Activated T-helper 2 cell treated with anti-CD3 and anti-CD28 coated beads, Interferon-gamma antibody, Interleukin-2, Interleukin-4, amounts not matched to agents 10 μg/mL and 5 μg/mL and 100 μg/mL, durations not matched to agents 14 hours and 24 hours and 36 hours (primary cell): ENCODE data around the gene RIN1. TPM values are rescaled to one million over a fixed set of nuclear protein-coding genes. Genes with fewer than 3 reads are reported as not detected.
A peak's percentile ranks its signal among the peaks of the same experiment; 100 is the strongest.
"Not testable (repeated sequence)": the region's sequence is repeated elsewhere in the genome, so short reads cannot be mapped to it uniquely, and the experiment has no call there.

Experiments
- DNase-seq: peaks from one replicate; pipeline ENCODE4 v3.0.0; 2021; ENCODE audit warnings: low spot score
- H3K27ac Mint-ChIP-seq: one replicate; pipeline ENCODE4 v1.8.0; 2021; ENCODE audit warnings: mixed read lengths
- H3K27me3 Mint-ChIP-seq: one replicate; pipeline ENCODE4 v1.8.0; 2021; ENCODE audit warnings: low read depth, mixed read lengths
- H3K36me3 Mint-ChIP-seq: one replicate; pipeline ENCODE4 v1.8.0; 2021; ENCODE audit warnings: low read depth, mixed read lengths
- H3K4me1 Mint-ChIP-seq: one replicate; pipeline ENCODE4 v1.8.0; 2021; ENCODE audit warnings: low read depth, mixed read lengths
- H3K4me3 Mint-ChIP-seq: one replicate; pipeline ENCODE4 v1.8.0; 2021; ENCODE audit warnings: low read depth, mild to moderate bottlenecking, moderate library complexity, mixed read lengths
- H3K9me3 Mint-ChIP-seq: one replicate; pipeline ENCODE4 v1.8.0; 2021; ENCODE audit warnings: mixed read lengths
- intact Hi-C: fragments of 100-400 bp; cut with micrococcal nuclease; formaldehyde crosslinking; loops from one replicate; pipeline ENCODE4 v1.15.1; 2023
- total RNA-seq: library from RNA; stranded (reverse); gene quantifications from 2 replicates; pipeline ENCODE4 v1.2.3, GENCODE V29; 2022

RIN1 gene
- total RNA-seq, 1 donor from 2014 or later = 1.5 TPM

GRCh38 chr11:66365711-66366619 lies 29.7 kb upstream of the RIN1 start:
- Mint-ChIP-seq H3K4me1 (peaks cover 12% of the 10 kb centered on the region), H3K27ac (no peak overlapping the region), H3K36me3 (peaks cover 19% of the 10 kb centered on the region), H3K4me3 (no peak overlapping the region), H3K27me3 (no peaks in the 10 kb centered on the region), H3K9me3 (no peaks in the 10 kb centered on the region)
- no peak for DNase-seq
- intact Hi-C loops = no loop called here

GRCh38 chr11:66365166-66365565 lies 28.9 kb upstream of the RIN1 start:
- no peaks in the 10 kb centered on the region for H3K9me3 Mint-ChIP-seq
- intact Hi-C loops = no loop called here
- DNase-seq = no peak
- peaks cover 19% of the 10 kb centered on the region for H3K36me3 Mint-ChIP-seq
- no peak overlapping the region for H3K4me3 Mint-ChIP-seq
- no peak overlapping the region for H3K27ac Mint-ChIP-seq
- H3K4me1 Mint-ChIP-seq = peaks cover 8% of the 10 kb centered on the region
- H3K27me3 Mint-ChIP-seq = no peaks in the 10 kb centered on the region

- H3K27me3 Mint-ChIP-seq = no peaks in the 10 kb centered on the region
- no peak overlapping the region for H3K4me3 Mint-ChIP-seq
- H3K36me3 Mint-ChIP-seq = peaks cover 15% of the 10 kb centered on the region
- peak; percentile 58 for DNase-seq
- H3K4me1 Mint-ChIP-seq = peaks cover 2% of the 10 kb centered on the region
- intact Hi-C loops = no loop called here
- H3K27ac Mint-ChIP-seq = no peak overlapping the region
- no peaks in the 10 kb centered on the region for H3K9me3 Mint-ChIP-seq
Measured at GRCh38 chr11:66363805-66364535, 27.7 kb upstream of the RIN1 start.

- intact Hi-C loops = no loop called here
- H3K27me3 Mint-ChIP-seq = no peaks in the 10 kb centered on the region
- peaks cover 13% of the 10 kb centered on the region for H3K36me3 Mint-ChIP-seq
- H3K4me3 Mint-ChIP-seq = no peak overlapping the region
- H3K4me1 Mint-ChIP-seq = peaks cover 2% of the 10 kb centered on the region
- no peaks in the 10 kb centered on the region for H3K9me3 Mint-ChIP-seq
- no peak for DNase-seq
- H3K27ac Mint-ChIP-seq = no peak overlapping the region
Measured at GRCh38 chr11:66363187-66363601, 27.0 kb upstream of the RIN1 start.

GRCh38 chr11:66362481-66363147 lies 26.4 kb upstream of the RIN1 start:
- Mint-ChIP-seq H3K4me1 (peaks cover 2% of the 10 kb centered on the region), H3K27ac (no peak overlapping the region), H3K9me3 (no peaks in the 10 kb centered on the region), H3K4me3 (no peak overlapping the region), H3K27me3 (no peaks in the 10 kb centered on the region), H3K36me3 (peaks cover 7% of the 10 kb centered on the region)
- no peak for DNase-seq
- intact Hi-C loops = no loop called here

- intact Hi-C loops = no loop called here
- no peaks in the 10 kb centered on the region for H3K9me3 Mint-ChIP-seq
- no peak overlapping the region for H3K27ac Mint-ChIP-seq
- peaks cover 2% of the 10 kb centered on the region for H3K4me1 Mint-ChIP-seq
- H3K27me3 Mint-ChIP-seq = no peaks in the 10 kb centered on the region
- no peak overlapping the region for H3K4me3 Mint-ChIP-seq
- peaks cover 7% of the 10 kb centered on the region for H3K36me3 Mint-ChIP-seq
- DNase-seq = no peak
Measured at GRCh38 chr11:66361502-66361941, 25.3 kb upstream of the RIN1 start.

DNA sequence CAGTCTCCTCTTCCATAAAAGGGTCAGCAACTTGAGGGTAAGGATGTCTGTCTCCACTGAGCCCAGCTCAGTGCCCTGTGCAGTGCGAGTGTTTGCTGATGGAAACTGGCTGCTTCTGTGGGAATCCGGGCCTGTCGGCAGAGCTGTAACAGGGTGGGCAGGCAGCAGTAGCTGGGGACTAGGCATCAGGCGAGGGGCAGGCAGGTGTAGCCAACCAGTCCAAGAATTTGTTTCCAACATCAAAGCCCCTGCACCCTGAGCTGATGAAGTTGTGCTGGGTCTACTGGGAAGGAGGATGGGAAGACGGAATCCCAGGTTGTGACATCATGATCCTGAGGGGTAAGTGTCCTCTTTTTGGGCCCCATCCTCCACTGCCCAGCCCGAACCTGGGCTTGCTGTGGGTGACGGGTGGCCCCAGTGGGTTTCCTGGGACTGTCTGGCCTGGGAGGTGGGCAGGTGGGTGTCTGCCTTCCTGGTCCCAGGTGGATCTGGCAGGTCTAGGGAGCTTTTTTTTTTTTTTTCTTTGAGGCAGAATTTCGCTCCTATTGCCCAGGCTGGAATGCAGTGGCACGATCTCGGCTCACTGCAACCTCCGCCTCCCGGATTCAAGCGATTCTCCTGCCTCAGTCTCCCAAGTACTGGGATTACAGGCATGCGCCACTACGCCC lies 24.3 kb upstream of the RIN1 start:
- intact Hi-C loops = no loop called here
- no peak overlapping the region for H3K27ac Mint-ChIP-seq
- H3K36me3 Mint-ChIP-seq = peaks cover 7% of the 10 kb centered on the region
- no peaks in the 10 kb centered on the region for H3K9me3 Mint-ChIP-seq
- peaks cover 2% of the 10 kb centered on the region for H3K4me1 Mint-ChIP-seq
- no peaks in the 10 kb centered on the region for H3K27me3 Mint-ChIP-seq
- no peak for DNase-seq
- no peak overlapping the region for H3K4me3 Mint-ChIP-seq

DNA sequence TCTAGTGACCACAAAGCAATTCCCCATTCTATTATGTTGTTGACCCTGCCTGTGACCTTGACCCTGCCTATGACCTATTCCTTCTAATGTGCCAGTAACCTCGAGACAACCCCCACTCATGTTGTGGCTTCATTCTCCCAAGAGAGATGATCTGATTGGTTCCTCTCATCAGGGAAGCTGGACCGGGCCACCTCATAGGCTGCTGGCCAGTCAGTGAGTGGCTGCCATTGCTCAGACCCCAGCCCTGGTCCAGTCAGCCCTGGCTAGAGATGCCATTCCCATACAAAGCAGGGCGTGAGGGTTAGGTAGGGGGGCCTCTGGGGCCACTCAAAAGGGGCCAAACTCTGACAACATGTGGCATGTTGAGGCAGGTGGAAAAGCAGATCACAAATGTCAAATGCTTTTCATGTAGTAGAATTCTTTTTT lies 23.4 kb upstream of the RIN1 start:
- no peak overlapping the region for H3K27ac Mint-ChIP-seq
- peaks cover 4% of the 10 kb centered on the region for H3K36me3 Mint-ChIP-seq
- no peak overlapping the region for H3K4me3 Mint-ChIP-seq
- DNase-seq = no peak
- intact Hi-C loops = no loop called here
- H3K9me3 Mint-ChIP-seq = no peaks in the 10 kb centered on the region
- no peaks in the 10 kb centered on the region for H3K27me3 Mint-ChIP-seq
- H3K4me1 Mint-ChIP-seq = peaks cover 2% of the 10 kb centered on the region

- not testable (repeated sequence) for DNase-seq
Measured at GRCh38 chr11:66350560-66351235, 14.5 kb upstream of the RIN1 start.

GRCh38 chr11:66349084-66349386 lies 12.8 kb upstream of the RIN1 start:
- Mint-ChIP-seq H3K27ac (no peak overlapping the region), H3K36me3 (peaks cover 6% of the 10 kb centered on the region), H3K4me3 (no peak overlapping the region), H3K27me3 (no peaks in the 10 kb centered on the region), H3K4me1 (peaks cover 20% of the 10 kb centered on the region), H3K9me3 (no peaks in the 10 kb centered on the region)
- intact Hi-C loops = loop anchor here (5.0 kb wide), 1 partner anchor 493 kb away; the partner anchor contains the start of gene RCE1
- no peak for DNase-seq

More at GRCh38 chr11:66350560-66351235, 14.5 kb upstream of the RIN1 start:
- H3K27ac Mint-ChIP-seq, H3K9me3 Mint-ChIP-seq, intact Hi-C loops, H3K27me3 Mint-ChIP-seq, H3K36me3 Mint-ChIP-seq, H3K4me1 Mint-ChIP-seq, H3K4me3 Mint-ChIP-seq: not testable (repeated sequence)

GRCh38 chr11:66347425-66348276 lies 11.4 kb upstream of the RIN1 start, which contains the start of gene B4GAT1:
Gene B4GAT1, minus strand, starts transcription at chr11:66347629. Its CDS starts 84 bp downstream, at chr11:66347545.
- Mint-ChIP-seq H3K36me3 (peaks cover 13% of the 10 kb centered on the region), H3K27ac (peak within 1 kb of the TSS; percentile 89), H3K27me3 (no peaks in the 10 kb centered on the region), H3K9me3 (no peaks in the 10 kb centered on the region), H3K4me3 (peak within 1 kb of the TSS; percentile 93), H3K4me1 (peaks cover 32% of the 10 kb centered on the region)
- peak; percentile 77 for DNase-seq
- intact Hi-C loops = loop anchor here (5.0 kb wide), 1 partner anchor 495 kb away; the partner anchor contains the start of gene RCE1
